GM18505 (cell line): ENCODE data around the gene PTX4.
"Not testable (repeated sequence)": the region's sequence is repeated elsewhere in the genome, so short reads cannot be mapped to it uniquely, and the experiment has no call there.

Source experiments
- ATAC-seq: cut with Tn5 transposase; IDR thresholded peaks from one replicate; pipeline ENCODE4 v1.9.1; 2021; ENCODE audit not compliant: unreplicated experiment
- POLR2A ChIP-seq: IDR thresholded peaks from 4 replicates; pipeline ENCODE4 v1.6.1; 2011; ENCODE audit warnings: borderline replicate concordance; ENCODE audit not compliant: insufficient read depth, insufficient read length; ENCODE audit errors: extremely low read depth

Gene PTX4

DNA sequence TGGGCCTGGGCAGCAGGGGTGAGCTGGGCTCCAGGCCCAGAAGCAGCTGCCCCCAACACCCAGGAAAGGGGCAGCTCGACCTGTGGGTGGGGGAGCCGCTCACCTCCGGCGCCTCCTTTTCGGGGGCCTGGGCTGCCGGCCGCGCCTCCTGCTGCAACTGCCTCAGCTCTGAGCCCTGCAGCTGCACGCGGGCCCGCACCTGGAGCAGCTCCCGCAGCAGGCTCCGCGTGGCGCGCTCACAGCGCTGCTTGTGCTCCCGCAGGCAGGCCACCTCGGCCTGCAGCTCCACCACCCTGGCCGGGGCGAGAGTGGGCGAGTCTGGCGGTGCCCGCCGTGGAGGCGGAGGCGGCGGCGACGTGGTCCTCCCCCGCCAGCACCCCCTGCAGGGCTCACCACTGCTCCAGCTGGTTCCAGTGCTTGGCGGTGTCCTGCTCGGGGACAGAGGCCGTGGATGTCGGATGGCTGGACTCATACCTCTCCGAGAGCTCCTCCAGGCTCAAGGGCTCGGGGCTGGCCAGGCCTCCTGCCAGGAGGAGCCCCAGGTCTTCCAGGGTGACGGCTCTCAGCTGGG is 45.3 kb downstream of the PTX4 start:
- no peak for TF ChIP-seq POLR2A
- ATAC-seq: no peak

DNA sequence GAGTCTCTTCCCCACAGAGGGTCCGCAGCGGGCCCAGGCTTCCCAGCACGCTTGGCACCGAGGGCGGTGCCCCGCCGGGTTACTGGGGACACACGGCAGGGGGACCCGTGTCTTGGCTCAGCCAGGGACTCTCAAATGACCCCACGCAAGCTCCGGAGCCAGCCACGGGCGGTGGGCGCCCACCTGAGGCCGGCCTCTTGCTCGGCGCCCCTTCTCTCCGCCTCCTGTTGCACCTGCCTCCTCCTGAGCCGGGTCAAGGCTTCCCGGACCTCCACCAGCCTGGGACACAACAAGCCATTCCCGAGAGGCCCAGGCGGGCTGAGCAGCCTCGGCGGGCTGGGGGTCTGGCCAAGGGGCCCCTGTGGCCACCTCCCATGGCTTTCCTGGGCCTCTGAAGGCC is 46.0 kb downstream of the PTX4 start:
- no peak for ATAC-seq
- TF ChIP-seq POLR2A: no peak

DNA sequence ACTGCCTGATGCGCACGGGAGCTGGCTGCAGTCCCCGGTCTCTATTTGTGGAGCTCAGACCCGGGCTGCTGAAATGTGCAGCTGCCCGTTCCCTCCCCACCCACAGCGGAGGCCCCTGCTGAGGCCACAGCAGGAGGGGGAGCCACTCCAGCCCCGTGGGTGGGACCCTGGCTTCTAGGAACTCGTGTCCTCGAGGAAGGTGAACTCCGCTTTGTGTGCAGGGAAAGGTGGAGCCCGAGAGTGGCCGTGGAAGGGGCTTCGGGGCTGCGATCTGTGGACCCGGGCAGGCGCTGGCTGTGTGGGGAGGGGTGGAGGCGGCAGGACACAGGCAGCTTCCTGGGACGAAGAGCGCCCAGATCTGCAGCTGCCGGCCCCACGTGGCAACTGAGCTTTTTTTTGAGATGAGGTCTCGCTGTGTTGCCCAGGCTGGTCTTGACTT is 47.3 kb downstream of the PTX4 start:
- no peak for ATAC-seq
- no peak for TF ChIP-seq POLR2A

DNA sequence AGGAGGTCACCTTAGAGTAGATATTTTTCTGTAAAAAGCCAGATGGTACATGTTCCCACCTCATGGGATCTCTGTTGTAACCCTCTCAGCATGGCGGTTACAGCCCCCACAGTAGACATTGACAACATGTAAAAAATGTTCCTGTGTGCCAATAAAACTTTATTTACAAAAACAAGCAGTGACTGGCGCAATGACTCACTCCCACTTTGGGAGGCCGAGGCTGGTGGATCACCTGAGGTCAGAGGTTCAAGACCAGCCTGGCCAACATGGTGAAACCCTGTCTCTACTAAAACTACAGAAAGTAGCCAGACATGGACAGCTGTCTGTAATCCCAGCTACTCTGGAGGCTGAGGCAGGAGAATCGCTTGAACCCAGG is 49.1 kb downstream of the PTX4 start:
- not testable (repeated sequence) for ATAC-seq

DNA sequence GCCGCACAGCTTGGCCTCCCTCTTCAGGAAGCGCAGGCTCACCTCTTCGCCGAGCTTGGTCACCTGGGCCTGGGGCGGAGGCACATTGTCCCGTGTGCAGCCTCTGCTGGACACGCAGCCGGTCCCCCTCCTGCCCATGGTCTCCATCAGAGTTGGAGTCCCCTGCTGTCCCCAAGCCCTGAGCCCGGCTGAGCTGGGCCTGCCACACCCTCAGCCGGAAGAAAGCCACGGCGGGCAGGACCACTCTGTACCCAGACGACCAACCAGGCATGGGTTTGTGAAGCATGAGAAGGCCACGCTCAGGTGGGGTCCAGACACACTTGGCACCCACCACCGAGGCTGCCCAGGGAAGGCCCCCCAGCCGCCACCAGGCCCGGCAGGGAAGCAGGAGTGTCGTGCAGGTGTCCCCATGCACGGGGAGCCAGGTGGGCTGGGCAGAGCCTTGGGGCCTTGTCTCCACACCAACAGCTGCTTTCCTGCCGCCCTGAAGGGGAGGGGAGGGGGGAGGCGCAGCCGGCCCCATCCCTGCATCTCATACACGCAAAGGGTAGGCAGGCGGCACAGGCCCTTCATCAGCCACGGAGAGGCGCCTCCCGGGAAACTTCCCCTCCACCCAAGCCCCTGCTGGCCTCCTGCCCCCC is 49.6 kb downstream of the PTX4 start:
- ATAC-seq: no peak
- no peak for TF ChIP-seq POLR2A

DNA sequence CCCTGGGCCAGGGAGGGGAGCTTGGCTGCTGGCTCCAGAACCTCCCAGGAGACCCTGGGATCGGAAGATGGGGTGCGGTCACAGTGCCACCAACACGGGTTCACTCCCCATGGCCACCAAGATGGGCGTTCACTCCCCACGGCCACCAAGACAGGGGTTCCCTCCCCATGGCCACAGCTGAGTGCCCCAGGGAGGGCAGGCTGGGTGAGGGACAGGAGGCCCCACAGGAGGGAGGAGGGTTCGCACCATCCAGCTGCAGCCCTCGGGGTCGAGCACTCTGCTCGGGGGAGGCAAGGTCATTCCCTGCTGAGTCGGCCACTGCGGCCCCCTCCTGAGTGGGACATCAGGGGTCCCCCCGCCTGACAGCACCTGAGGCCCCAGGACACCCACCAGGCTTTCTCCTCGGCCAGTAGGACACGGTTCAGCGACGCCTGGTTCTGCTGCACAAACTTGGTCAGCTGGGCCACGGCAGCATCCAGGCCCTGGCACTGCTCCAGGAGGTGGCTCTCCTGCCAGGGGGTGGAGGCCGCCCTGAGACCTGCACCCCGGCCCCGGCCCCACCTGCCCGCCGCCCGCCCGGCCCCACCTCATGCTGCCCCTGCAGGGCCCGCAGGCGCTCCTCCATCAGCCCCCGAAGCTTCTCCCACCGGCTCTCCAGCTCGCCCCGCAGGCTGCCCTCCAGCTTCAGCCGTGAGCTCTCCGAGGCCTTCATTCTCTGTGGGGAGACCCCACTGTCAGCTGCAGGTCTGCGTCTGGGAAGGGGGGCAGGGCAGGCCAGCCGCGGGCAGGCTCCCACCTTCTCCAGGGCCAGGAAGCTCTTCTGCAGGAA is 50.3 kb downstream of the PTX4 start:
- no peak for TF ChIP-seq POLR2A
- ATAC-seq: no peak

DNA sequence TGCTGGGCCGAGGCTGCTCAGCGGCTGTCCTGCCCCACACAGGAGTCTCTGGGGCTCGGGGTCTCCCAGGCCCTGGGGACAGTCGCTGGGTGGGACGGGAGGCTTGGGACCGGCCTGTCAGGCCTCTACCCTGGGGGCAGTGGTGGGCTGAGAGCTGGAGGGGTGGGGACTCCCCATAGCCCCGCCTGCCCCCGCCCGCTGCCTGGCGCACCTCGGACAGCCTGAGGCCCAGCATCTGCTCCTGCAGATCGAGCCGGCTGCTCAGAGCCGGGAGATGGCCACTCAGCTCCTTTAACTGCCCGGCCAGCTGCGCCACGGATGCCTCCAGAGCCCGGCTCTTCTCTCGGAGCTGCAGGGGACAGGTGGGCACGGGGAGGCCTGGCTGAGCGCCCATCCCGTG is 51.1 kb downstream of the PTX4 start:
- ATAC-seq: no peak
- no peak for TF ChIP-seq POLR2A

DNA sequence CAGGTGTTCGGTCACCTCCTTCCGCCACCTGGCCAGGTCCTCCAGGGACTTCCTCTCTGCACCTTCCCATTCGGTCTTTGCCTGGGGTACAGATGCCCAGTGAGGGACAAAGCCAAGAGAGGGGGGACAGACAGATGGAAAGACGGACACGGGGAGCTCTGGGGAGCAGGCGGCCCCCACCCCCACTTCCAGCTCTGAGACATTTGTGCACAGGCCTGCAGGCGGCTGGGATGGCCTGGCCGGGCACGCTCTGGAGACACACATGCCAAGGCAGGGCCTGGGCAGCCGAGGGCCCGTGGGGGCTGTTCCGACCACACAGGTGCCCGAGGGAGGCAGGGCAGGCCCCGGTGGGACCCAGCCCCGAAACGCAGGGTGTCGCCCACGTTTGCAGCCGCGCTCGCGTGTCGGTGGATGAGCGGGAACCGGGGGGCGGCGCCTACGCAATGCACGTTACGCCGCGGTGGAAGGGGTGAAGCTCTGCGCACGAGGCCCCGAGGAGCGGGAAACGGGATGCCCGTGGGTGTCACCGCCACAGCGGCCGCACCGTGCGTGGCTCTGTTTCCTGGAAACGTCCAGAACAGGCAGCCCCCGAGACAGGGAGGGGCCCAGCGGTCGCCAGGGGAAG is 51.9 kb downstream of the PTX4 start:
- no peak for TF ChIP-seq POLR2A
- ATAC-seq: no peak

DNA sequence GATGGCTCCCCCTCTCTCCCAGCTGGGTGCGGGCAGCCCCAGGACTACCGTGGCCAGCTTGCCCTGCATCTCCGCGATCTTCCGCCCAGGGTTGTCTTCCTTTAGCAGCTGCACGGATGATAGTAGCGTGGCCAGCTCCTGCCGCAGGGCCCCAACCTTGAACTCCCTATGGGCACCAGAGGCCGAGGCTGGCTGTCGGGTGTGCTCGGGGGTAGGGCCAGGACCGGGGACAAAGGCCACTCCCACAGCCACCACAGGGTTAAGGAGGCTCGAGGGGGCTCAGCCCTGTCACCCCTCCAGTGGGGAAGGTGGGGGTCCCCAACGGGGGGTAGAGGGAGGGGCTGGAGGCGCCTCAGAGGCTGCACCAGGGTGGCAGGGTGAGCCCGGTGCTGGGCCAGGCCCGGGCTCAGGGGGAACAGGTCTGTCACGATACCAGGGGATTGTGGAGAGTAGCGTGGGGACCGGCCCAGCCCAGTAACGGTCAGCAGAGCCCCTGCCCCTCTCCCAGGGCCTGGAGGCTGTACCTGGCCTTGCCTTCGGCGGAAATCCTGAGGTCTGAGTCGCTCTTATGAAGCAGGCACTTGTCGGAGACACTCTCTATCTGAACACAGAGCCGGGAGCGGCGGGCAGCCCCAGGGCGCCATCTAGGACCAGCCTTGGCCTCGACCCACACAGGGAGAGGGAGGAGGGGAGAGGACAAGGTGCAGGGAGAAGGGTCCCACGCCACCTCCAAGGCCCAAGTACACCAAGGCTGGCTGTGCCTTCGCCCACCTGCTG is 52.6 kb downstream of the PTX4 start:
- no peak for TF ChIP-seq POLR2A
- no peak for ATAC-seq
